Peyer's patch (tissue), 4 donors: ENCODE measurements around the gene CYB5R3. TPM values are rescaled to one million over a fixed set of nuclear protein-coding genes. Genes with fewer than 3 reads are reported as not detected.

ENCODE experiments used
- DNase-seq, 3 donors: peaks; one replicate each; pipeline ENCODE4 v3.0.0-alpha.2; 2017 to 2019
- H3K27ac ChIP-seq, 4 donors: fragments of 200-600 bp; sonication (generic); one replicate each; pipeline ENCODE4 v1.5.1; 2016 to 2019
- H3K27me3 ChIP-seq, 2 donors: fragments of 200-600 bp; sonication (generic); one replicate each; pipeline ENCODE4 v1.5.1; 2019
- H3K36me3 ChIP-seq, 3 donors: fragments of 200-600 bp; sonication (generic); one replicate each; pipeline ENCODE4 v1.5.1; 2016 to 2019
- H3K4me1 ChIP-seq, 4 donors: fragments of 200-600 bp; sonication (generic); one replicate each; pipeline ENCODE4 v1.5.1; 2016 to 2019
- H3K4me3 ChIP-seq, 4 donors: fragments of 200-600 bp; sonication (generic); 1 replicate in 3 of 4; 2 replicates in 1 of 4; pipeline ENCODE4 v1.5.1; 2016 to 2019; ENCODE audit warnings: mild to moderate bottlenecking in 1 of 4
- H3K9me3 ChIP-seq, 4 donors: fragments of 200-600 bp; sonication (generic); one replicate each; pipeline ENCODE4 v1.5.1; 2016 to 2019; ENCODE audit warnings: mild to moderate bottlenecking in 1 of 4
- POLR2A ChIP-seq, 2 donors: fragments of 450-650 bp; IDR thresholded peaks; one replicate each; pipeline ENCODE4 v1.5.1; 2017; ENCODE audit warnings: antibody characterized with exemption in 2 of 2, mild to moderate bottlenecking in 2 of 2, moderate library complexity in 2 of 2
- total RNA-seq, 4 donors: library from RNA; depleted of rRNA; stranded (reverse); fragments of >200 nt; gene quantifications; one replicate each; pipeline ENCODE4 v1.1.0, GENCODE V29; 2016
- TF ChIP-seq, protein P1 (sequence below), 6 experiments: fragments of 450-650 bp in 4 of 6; fragments of 200-600 bp in 2 of 6; sonication (generic) in 1 of 6; IDR thresholded peaks; one replicate each; pipeline ENCODE4 v1.5.1; 2017 to 2019; ENCODE audit warnings: antibody characterized with exemption in 6 of 6, mild to moderate bottlenecking in 3 of 6, moderate library complexity in 1 of 6

CYB5R3 gene
- total RNA-seq, 4 donors from 2014 or later = 59.4 to 147 (median 117) TPM

GRCh38 chr22:42693055-42693762, 44.0 kb upstream of the CYB5R3 start:
- Histone ChIP-seq H3K27ac (no peak overlapping the region), H3K4me3 (no peak overlapping the region), H3K27me3 (no peaks in the 10 kb centered on the region), H3K4me1 (peaks cover 0 to 19% (median 9%) of the 10 kb centered on the region in 4 donors), H3K9me3 (no peaks in the 10 kb centered on the region), H3K36me3 (peaks cover 0 to 6% (median 0%) of the 10 kb centered on the region in 3 donors)
- no peak for DNase-seq
- TF ChIP-seq, protein P1, sequence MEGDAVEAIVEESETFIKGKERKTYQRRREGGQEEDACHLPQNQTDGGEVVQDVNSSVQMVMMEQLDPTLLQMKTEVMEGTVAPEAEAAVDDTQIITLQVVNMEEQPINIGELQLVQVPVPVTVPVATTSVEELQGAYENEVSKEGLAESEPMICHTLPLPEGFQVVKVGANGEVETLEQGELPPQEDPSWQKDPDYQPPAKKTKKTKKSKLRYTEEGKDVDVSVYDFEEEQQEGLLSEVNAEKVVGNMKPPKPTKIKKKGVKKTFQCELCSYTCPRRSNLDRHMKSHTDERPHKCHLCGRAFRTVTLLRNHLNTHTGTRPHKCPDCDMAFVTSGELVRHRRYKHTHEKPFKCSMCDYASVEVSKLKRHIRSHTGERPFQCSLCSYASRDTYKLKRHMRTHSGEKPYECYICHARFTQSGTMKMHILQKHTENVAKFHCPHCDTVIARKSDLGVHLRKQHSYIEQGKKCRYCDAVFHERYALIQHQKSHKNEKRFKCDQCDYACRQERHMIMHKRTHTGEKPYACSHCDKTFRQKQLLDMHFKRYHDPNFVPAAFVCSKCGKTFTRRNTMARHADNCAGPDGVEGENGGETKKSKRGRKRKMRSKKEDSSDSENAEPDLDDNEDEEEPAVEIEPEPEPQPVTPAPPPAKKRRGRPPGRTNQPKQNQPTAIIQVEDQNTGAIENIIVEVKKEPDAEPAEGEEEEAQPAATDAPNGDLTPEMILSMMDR (IDR thresholded peaks at IDR 0.05) = no peak
- no peak for TF ChIP-seq POLR2A (IDR thresholded peaks at IDR 0.05)

DNA sequence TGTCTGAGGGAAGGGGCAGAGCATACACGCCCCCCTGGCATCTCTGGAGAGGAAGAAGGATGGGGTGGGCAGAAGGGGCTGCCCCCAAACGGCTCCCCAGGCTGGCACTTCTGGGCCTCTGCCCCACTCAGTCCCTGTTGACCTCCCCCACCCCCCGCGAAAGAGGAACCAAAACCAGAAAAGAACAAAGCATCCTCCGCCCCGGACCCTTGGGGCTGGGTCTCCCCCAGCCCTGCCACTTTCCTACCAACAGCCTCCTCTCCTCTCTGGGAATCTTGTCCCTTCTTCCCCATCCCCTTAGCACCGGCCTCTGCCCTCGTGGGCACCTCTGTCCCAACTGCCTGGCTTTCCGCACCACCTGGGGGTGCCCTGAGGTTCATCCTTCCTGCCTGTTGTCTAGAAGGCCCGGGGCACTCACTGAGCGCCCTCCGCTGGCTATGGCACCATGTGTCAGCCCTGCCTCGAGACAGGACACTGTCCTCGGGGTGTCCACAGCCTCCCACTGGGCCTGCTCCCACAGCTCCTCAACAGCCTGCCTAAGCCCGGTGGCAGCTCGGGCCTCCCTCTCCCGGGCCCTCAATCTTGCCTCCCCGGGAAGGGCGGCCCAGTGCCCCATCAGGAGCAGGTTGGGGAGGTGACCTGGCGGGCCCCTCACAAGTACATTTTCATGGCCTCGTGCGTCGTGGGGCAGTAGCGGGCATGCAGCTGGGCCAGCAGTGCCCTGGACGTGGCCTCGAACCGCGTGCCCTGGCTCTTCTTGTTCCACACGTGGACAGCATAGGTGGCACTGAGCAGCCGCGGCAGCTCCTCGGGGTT, 43.3 kb upstream of the CYB5R3 start:
- DNase-seq = peak in 2 of 3 donors; percentile 68 to 75
- H3K36me3 ChIP-seq = peaks cover 0 to 6% (median 0%) of the 10 kb centered on the region in 3 donors
- TF ChIP-seq, protein P1 (IDR thresholded peaks at IDR 0.05) = peak in 2 of 6 experiments; percentile 13 to 19
- TF ChIP-seq POLR2A (IDR thresholded peaks at IDR 0.05) = no peak
- H3K27me3 ChIP-seq = no peaks in the 10 kb centered on the region
- H3K27ac ChIP-seq = peak overlapping the region in 3 of 4 donors; percentile 25 to 60 (median 43)
- peak overlapping the region in 1 of 4 donors; percentile 12 for H3K4me3 ChIP-seq
- no peaks in the 10 kb centered on the region for H3K9me3 ChIP-seq
- H3K4me1 ChIP-seq = peaks cover 0 to 20% (median 9%) of the 10 kb centered on the region in 4 donors

DNA sequence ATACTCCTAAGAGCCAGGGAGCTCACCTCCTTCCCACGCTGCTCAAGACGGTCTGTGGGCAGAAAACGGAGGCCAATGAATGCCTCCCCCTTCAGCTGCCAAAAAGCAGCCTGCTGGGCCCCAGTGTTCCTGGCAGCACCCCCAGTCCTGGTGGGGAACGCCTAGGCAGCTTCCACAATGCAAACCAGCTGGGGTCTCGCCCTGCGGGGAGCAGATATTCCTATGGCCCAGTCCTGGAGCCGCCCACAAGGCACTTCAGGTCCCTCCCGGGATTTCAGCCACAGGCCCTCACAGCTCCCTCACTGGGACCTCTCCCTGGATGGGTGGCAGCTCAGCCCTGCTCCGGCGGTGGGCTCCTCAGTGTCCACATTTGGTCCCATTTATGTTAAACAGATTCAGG, 42.2 kb upstream of the CYB5R3 start:
- DNase-seq = no peak
- Histone ChIP-seq H3K9me3 (no peaks in the 10 kb centered on the region), H3K27ac (peak overlapping the region in 2 of 4 donors; percentile 5 to 26), H3K4me1 (peaks cover 0 to 21% (median 9%) of the 10 kb centered on the region in 4 donors), H3K4me3 (no peak overlapping the region), H3K27me3 (no peaks in the 10 kb centered on the region), H3K36me3 (peaks cover 0 to 6% (median 0%) of the 10 kb centered on the region in 3 donors)
- TF ChIP-seq, protein P1 (IDR thresholded peaks at IDR 0.05) = no peak
- no peak for TF ChIP-seq POLR2A (IDR thresholded peaks at IDR 0.05)

GRCh38 chr22:42688241-42689211, 39.3 kb upstream of the CYB5R3 start:
- no peaks in the 10 kb centered on the region for H3K9me3 ChIP-seq
- DNase-seq = peak in 2 of 3 donors; percentile 39 to 82
- H3K36me3 ChIP-seq = peaks cover 0 to 6% (median 0%) of the 10 kb centered on the region in 3 donors
- H3K27me3 ChIP-seq = no peaks in the 10 kb centered on the region
- peaks cover 0 to 43% (median 9%) of the 10 kb centered on the region in 4 donors for H3K4me1 ChIP-seq
- H3K27ac ChIP-seq = peak overlapping the region; percentile 52 to 89 (median 69)
- peak in 1 of 2 donors; percentile 13 for TF ChIP-seq POLR2A (IDR thresholded peaks at IDR 0.05)
- TF ChIP-seq, protein P1 (IDR thresholded peaks at IDR 0.05) = no peak
- H3K4me3 ChIP-seq = no peak overlapping the region
